ENCODE results near the gene SLC2A9. TPM values are rescaled to one million over a fixed set of nuclear protein-coding genes. Genes with fewer than 3 reads are reported as not detected.

SLC2A9 gene
- total and polyA plus RNA-seq, 2 of the 8 experiments (the other 6 are each of a cell fraction or from before 2014, with no cell fraction given): 0.20 to 0.26 TPM

GRCh38 chr4:9811806-9812205 is 209.5 kb downstream of the SLC2A9 start (continued):
- TF ChIP-seq TEAD4 (IDR thresholded peaks at IDR 0.05; ENCODE audit: low read depth, low read length) (no peak), HDAC6 (IDR thresholded peaks at IDR 0.05; ENCODE audit: low read depth, low read length) (no peak), FOSL1 (IDR thresholded peaks at IDR 0.05; ENCODE audit: insufficient read depth, low read depth, low read length) (no peak), CBX8 (IDR thresholded peaks at IDR 0.05; ENCODE audit: borderline replicate concordance, low read depth, low read length) (no peak), BACH1 (IDR thresholded peaks at IDR 0.05; ENCODE audit: low read length) (no peak), SUZ12 (IDR thresholded peaks at IDR 0.05; ENCODE audit: low read length) (no peak), YY1 (IDR thresholded peaks at IDR 0.05; ENCODE audit: low read depth, low read length) (no peak), TAF7 (optimal IDR thresholded peaks at IDR 0.05; ENCODE audit: borderline replicate concordance, low read depth, low read length) (no peak)
